Osteoblast (primary cell): ENCODE results near the gene HIVEP2. TPM values are rescaled to one million over a fixed set of nuclear protein-coding genes. Genes with fewer than 3 reads are reported as not detected.

Source experiments
- DNase-seq: peaks from one replicate; pipeline ENCODE4 v3.0.0; 2011; ENCODE audit warnings: low spot score, mixed read lengths; ENCODE audit not compliant: insufficient read length; ENCODE audit errors: missing footprints
- H2AFZ ChIP-seq: 2 replicates; pipeline ENCODE4 v1.6.0; 2011; ENCODE audit warnings: mild to moderate bottlenecking, low read length
- H3K27ac ChIP-seq: 2 replicates; pipeline ENCODE4 v1.5.1; 2011; ENCODE audit warnings: mild to moderate bottlenecking, low read depth, low read length, moderate library complexity
- H3K27me3 ChIP-seq: 2 replicates; pipeline ENCODE4 v1.6.0; 2012; ENCODE audit warnings: mild to moderate bottlenecking, control low read depth, inconsistent platforms, low read length, moderate library complexity; ENCODE audit not compliant: insufficient read depth
- H3K36me3 ChIP-seq: 2 replicates; pipeline ENCODE4 v1.5.1; 2011; ENCODE audit warnings: mild to moderate bottlenecking, low read length, control low read depth, moderate library complexity; ENCODE audit not compliant: insufficient read depth
- H3K4me1 ChIP-seq: 2 replicates; pipeline ENCODE4 v1.5.1; 2011; ENCODE audit warnings: mild to moderate bottlenecking, low read length, control low read depth, moderate library complexity; ENCODE audit not compliant: insufficient read depth
- H3K4me2 ChIP-seq: 2 replicates; pipeline ENCODE4 v1.6.0; 2011; ENCODE audit warnings: mild to moderate bottlenecking, low read length; ENCODE audit not compliant: insufficient read depth
- H3K4me3 ChIP-seq: fragments of 200-600 bp; sonication (generic); 3 replicates; pipeline ENCODE4 v1.5.1; 2012; ENCODE audit warnings: mild to moderate bottlenecking, low read length, inconsistent platforms; ENCODE audit not compliant: insufficient read depth
- H3K79me2 ChIP-seq: 2 replicates; pipeline ENCODE4 v1.6.0; 2012; ENCODE audit warnings: mild to moderate bottlenecking, low read length, control low read depth, inconsistent platforms; ENCODE audit not compliant: insufficient read depth
- H3K9me3 ChIP-seq: 2 replicates; pipeline ENCODE4 v1.5.1; 2011; ENCODE audit warnings: low read depth, low read length, control low read depth
- H4K20me1 ChIP-seq: 2 replicates; pipeline ENCODE4 v1.6.0; 2012; ENCODE audit warnings: mild to moderate bottlenecking, low read length, control low read depth; ENCODE audit not compliant: insufficient read depth
- total RNA-seq: library from RNA; depleted of rRNA; stranded (reverse); fragments of >200 nt; gene quantifications from 2 replicates; pipeline ENCODE4 v1.2.3, GENCODE V29; 2012
- TF ChIP-seq, protein P1 (sequence below): IDR thresholded peaks from 2 replicates; pipeline ENCODE4 v1.5.1; 2011; ENCODE audit warnings: mild to moderate bottlenecking, low read depth, low read length, moderate library complexity; ENCODE audit errors: extremely low read depth

HIVEP2 gene
- total RNA-seq, 1 donor = 30.4 TPM

DNA sequence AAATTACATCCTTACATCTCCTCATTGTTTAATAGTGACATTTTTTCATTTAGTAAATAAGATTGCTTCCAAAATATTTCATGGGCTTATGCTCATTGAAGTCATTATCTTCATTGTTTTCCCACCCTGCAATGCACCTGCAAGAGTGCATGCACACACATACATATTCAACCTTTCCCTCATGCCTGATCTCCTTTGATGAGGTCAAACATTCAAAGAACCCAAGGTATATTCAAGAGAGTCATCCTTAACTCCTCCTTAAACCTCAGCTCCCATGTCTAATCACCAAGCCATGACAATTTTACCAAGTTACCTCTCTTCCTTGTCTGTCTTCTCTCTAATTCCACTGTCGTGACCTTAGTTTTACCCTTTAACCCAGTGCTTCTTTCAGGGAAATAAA lies 56.5 kb downstream of the HIVEP2 start:
- H3K79me2 ChIP-seq = peaks cover 78% of the 10 kb centered on the region
- H3K4me2 ChIP-seq = no peak overlapping the region
- no peaks in the 10 kb centered on the region for H4K20me1 ChIP-seq
- no peaks in the 10 kb centered on the region for H3K27me3 ChIP-seq
- H3K27ac ChIP-seq = no peak overlapping the region
- no peaks in the 10 kb centered on the region for H3K36me3 ChIP-seq
- H2AFZ ChIP-seq = no peak overlapping the region
- DNase-seq = no peak
- H3K4me3 ChIP-seq = no peak overlapping the region
- no peaks in the 10 kb centered on the region for H3K9me3 ChIP-seq
- TF ChIP-seq, protein P1, sequence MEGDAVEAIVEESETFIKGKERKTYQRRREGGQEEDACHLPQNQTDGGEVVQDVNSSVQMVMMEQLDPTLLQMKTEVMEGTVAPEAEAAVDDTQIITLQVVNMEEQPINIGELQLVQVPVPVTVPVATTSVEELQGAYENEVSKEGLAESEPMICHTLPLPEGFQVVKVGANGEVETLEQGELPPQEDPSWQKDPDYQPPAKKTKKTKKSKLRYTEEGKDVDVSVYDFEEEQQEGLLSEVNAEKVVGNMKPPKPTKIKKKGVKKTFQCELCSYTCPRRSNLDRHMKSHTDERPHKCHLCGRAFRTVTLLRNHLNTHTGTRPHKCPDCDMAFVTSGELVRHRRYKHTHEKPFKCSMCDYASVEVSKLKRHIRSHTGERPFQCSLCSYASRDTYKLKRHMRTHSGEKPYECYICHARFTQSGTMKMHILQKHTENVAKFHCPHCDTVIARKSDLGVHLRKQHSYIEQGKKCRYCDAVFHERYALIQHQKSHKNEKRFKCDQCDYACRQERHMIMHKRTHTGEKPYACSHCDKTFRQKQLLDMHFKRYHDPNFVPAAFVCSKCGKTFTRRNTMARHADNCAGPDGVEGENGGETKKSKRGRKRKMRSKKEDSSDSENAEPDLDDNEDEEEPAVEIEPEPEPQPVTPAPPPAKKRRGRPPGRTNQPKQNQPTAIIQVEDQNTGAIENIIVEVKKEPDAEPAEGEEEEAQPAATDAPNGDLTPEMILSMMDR = no peak
- peaks cover 40% of the 10 kb centered on the region for H3K4me1 ChIP-seq

DNA sequence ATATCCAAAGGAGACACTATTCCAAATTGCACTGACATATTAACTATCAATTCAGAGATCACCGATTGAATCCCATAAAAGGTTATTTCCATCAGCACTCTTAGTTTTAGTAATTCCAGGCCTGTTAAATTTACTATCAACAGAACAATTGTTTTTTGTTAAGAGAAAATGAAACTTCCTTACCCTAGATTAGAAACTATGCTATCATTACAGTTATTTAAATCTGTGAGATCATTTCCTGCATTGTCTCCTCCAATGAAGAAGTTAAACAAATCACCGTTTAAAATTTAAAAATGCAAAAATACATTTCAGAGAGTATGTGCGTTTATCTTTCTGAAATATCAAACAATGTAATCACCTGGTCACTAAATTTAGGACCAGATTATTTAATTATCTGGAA lies 57.5 kb downstream of the HIVEP2 start:
- TF ChIP-seq, protein P1 = no peak
- H3K27ac ChIP-seq = peak overlapping the region; percentile 97
- H3K79me2 ChIP-seq = peaks cover 73% of the 10 kb centered on the region
- H3K4me1 ChIP-seq = peaks cover 48% of the 10 kb centered on the region
- no peaks in the 10 kb centered on the region for H4K20me1 ChIP-seq
- H3K4me3 ChIP-seq = no peak overlapping the region
- no peaks in the 10 kb centered on the region for H3K27me3 ChIP-seq
- H3K9me3 ChIP-seq = no peaks in the 10 kb centered on the region
- no peak overlapping the region for H2AFZ ChIP-seq
- no peak overlapping the region for H3K4me2 ChIP-seq
- H3K36me3 ChIP-seq = no peaks in the 10 kb centered on the region
- DNase-seq = no peak

DNA sequence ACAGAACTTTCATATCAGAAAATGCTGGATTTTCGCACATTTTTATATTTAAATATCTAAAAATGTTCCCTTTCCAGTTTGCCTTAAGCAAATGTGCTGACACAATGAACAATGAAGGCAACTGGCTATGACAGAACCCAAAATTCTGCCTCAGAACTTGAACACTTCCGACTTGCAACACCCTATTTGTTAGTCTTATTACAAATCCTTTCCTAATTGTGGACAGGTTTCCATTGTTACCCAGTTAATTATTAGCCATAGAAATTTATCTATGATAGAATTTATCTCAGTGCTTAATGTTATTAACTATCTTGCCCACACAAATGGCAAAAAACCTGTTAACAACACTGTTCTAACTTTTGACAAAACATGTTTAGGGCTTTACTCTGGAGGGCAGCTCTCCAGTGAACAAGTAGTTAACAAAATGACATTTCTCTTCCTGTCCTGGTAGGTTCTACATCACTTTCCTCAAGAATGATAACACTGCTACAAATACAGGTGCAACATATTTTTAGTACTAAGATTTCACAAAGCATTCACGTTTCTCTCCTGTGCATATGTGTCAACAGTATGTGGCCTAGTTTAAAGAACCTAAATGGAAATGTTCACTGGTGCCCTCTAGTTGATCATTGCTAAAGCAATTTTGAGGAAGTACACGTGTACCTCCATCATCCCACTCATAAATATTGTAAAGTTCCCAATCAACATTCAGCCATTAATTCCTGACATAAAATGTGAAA lies 58.4 kb downstream of the HIVEP2 start:
- no peaks in the 10 kb centered on the region for H4K20me1 ChIP-seq
- no peaks in the 10 kb centered on the region for H3K9me3 ChIP-seq
- H3K27ac ChIP-seq = peak overlapping the region; percentile 97
- no peaks in the 10 kb centered on the region for H3K27me3 ChIP-seq
- H3K4me1 ChIP-seq = peaks cover 57% of the 10 kb centered on the region
- no peak overlapping the region for H3K4me3 ChIP-seq
- H3K36me3 ChIP-seq = no peaks in the 10 kb centered on the region
- no peak overlapping the region for H3K4me2 ChIP-seq
- peaks cover 73% of the 10 kb centered on the region for H3K79me2 ChIP-seq
- peak overlapping the region; percentile 21 for H2AFZ ChIP-seq
- TF ChIP-seq, protein P1 = peak; percentile 46
- DNase-seq = no peak

DNA sequence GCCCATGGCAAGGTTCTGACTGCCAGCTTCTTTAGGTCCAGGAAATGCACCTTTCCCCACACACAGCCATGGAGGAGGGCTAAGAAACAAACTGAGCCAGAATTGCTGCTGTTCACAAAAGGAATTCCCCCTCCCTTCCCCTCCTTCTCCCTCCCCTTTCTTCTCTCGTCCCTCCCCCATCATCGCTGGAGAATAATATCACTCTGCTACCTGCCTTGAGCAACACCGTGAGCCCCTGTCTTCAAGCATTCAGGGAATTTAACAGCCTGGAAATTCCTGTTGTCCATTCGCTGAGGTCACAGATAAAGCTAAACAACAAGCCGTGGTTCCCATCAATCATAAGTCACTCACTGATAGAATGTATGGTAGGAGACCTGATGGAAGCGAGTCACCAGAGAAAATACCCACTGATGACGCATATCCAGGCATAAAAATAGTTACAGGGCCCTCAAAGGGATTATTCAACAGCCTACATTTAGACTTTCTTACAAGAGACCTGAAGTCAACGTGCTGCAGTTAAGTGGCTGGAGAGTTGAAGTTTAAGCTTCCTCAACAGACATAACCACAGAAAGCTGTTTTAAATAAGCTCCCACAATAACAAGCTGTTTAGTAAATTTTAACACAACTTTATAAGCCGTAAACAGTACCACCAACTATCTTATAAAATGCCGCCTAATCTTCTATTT lies 59.7 kb downstream of the HIVEP2 start:
- H3K27ac ChIP-seq = peak overlapping the region; percentile 97
- H3K9me3 ChIP-seq = no peaks in the 10 kb centered on the region
- H3K27me3 ChIP-seq = no peaks in the 10 kb centered on the region
- DNase-seq = no peak
- peak overlapping the region; percentile 66 for H3K4me3 ChIP-seq
- H3K4me2 ChIP-seq = peak overlapping the region; percentile 73
- no peaks in the 10 kb centered on the region for H4K20me1 ChIP-seq
- H3K4me1 ChIP-seq = peaks cover 59% of the 10 kb centered on the region
- peaks cover 77% of the 10 kb centered on the region for H3K79me2 ChIP-seq
- TF ChIP-seq, protein P1 = no peak
- no peak overlapping the region for H2AFZ ChIP-seq
- no peaks in the 10 kb centered on the region for H3K36me3 ChIP-seq
